DOHH2 (cell line): ENCODE results near the gene CFL2.

Experiments
- H3F3A ChIP-seq: fragments of 200-600 bp; sonication (generic), shearing (Covaris generic); 2 replicates; pipeline ENCODE4 v1.6.0; 2016; ENCODE audit warnings: antibody characterized with exemption, mild to moderate bottlenecking; ENCODE audit not compliant: control insufficient read depth, insufficient read depth
- H3K27ac ChIP-seq: fragments of 200-600 bp; sonication (generic); 2 replicates; pipeline ENCODE4 v1.5.1; 2014; ENCODE audit warnings: low read depth, mild to moderate bottlenecking, low read length, moderate library complexity
- H3K27me3 ChIP-seq: fragments of 200-600 bp; sonication (generic); 2 replicates; pipeline ENCODE4 v1.6.1; 2014; ENCODE audit warnings: mild to moderate bottlenecking, low read length, mixed read lengths; ENCODE audit not compliant: control insufficient read depth
- H3K36me3 ChIP-seq: fragments of 200-600 bp; sonication (generic); 2 replicates; pipeline ENCODE4 v1.6.1; 2014; ENCODE audit warnings: mild to moderate bottlenecking, low read length, moderate library complexity, mixed read lengths; ENCODE audit not compliant: control insufficient read depth
- H3K4me1 ChIP-seq: fragments of 200-600 bp; sonication (generic); 2 replicates; pipeline ENCODE4 v1.6.1; 2014; ENCODE audit warnings: mild to moderate bottlenecking, low read length, mixed read lengths; ENCODE audit not compliant: control insufficient read depth
- H3K4me2 ChIP-seq: fragments of 200-600 bp; sonication (generic); 2 replicates; pipeline ENCODE4 v1.6.0; 2014; ENCODE audit warnings: mild to moderate bottlenecking, low read length, moderate library complexity
- H3K4me3 ChIP-seq: fragments of 200-600 bp; sonication (generic); 2 replicates; pipeline ENCODE4 v1.5.1; 2014; ENCODE audit warnings: mild to moderate bottlenecking, low read length, mixed read lengths
- H3K79me2 ChIP-seq: fragments of 200-600 bp; sonication (generic); 2 replicates; pipeline ENCODE4 v1.6.1; 2014; ENCODE audit warnings: mild to moderate bottlenecking, low read length, mixed read lengths; ENCODE audit not compliant: control insufficient read depth
- H3K9me2 ChIP-seq: fragments of 200-600 bp; sonication (generic); replicated peaks from 2 replicates; pipeline ENCODE4 v1.6.1; 2014; ENCODE audit warnings: mild to moderate bottlenecking, low read length, mixed read lengths; ENCODE audit not compliant: control insufficient read depth
- H3K9me3 ChIP-seq: fragments of 200-600 bp; sonication (generic); 2 replicates; pipeline ENCODE4 v1.6.1; 2014; ENCODE audit warnings: antibody characterized with exemption, low read length, mixed read lengths; ENCODE audit not compliant: control insufficient read depth, insufficient read depth
- H4K20me1 ChIP-seq: fragments of 200-600 bp; sonication (generic); 2 replicates; pipeline ENCODE4 v1.6.0; 2014; ENCODE audit warnings: low read depth, mild to moderate bottlenecking, antibody characterized with exemption, low read length, moderate library complexity; ENCODE audit not compliant: control insufficient read depth, insufficient read depth
- CTCF ChIP-seq: fragments of 200-600 bp; sonication (generic); IDR thresholded peaks from one replicate; pipeline ENCODE4 v1.5.1; 2014; ENCODE audit warnings: antibody characterized with exemption, mild to moderate bottlenecking, low read depth, low read length; ENCODE audit not compliant: poor library complexity, severe bottlenecking
- EZH2phosphoT487 ChIP-seq: fragments of 200-600 bp; sonication (generic); IDR thresholded peaks from 2 replicates; pipeline ENCODE4 v1.6.1; 2017; ENCODE audit warnings: borderline replicate concordance, mild to moderate bottlenecking, antibody characterized with exemption, low read length, moderate library complexity, mixed read lengths

CFL2 gene

GRCh38 chr14:34682787-34683321 lies 31.5 kb downstream of the CFL2 start:
- Histone ChIP-seq H3K4me1 (peaks cover 13% of the 10 kb centered on the region), H3K4me3 (no peak overlapping the region), H3K27me3 (no peaks in the 10 kb centered on the region), H3K9me2 (no peaks in the 10 kb centered on the region), H3K36me3 (no peaks in the 10 kb centered on the region), H3F3A (peaks cover 3% of the 10 kb centered on the region; the same call in 1 of the 2 replicates), H4K20me1 (no peaks in the 10 kb centered on the region), H3K27ac (no peak overlapping the region), H3K4me2 (peak overlapping the region; percentile 32), H3K79me2 (no peaks in the 10 kb centered on the region), H3K9me3 (no peaks in the 10 kb centered on the region)
- TF ChIP-seq EZH2phosphoT487 (no peak), CTCF (no peak)

DNA sequence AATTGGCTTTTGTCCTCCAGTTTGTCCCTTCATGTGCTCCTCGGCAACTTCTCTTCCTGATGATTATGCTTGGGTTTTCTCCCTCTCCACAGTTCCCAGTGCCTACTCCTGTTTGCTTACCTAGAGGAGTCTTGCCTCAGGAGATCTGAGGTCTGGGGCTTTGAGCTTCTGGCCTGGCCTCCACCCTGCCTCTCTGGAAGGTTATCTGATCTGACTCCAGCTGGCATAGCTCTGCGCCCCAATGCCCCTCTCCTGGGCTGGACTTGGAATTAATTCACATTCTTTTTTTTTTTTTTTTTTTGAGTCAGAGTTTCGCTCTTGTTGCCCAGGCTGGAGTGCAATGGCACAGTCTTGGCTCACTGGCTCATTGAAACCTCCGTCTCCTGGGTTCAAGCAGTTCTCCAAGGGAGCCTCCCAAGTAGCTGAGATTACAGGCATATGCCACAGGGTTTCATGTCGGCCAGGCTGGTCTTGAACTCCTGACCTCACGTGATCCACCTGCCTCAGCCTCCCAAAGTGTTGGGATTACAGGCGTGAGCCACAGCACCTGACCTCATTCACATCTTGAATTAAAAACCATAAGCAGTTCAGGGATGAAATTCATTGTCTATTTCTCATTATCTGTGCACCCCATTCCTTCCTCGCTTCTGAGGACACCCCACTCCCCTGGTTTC lies 33.5 kb downstream of the CFL2 start:
- Histone ChIP-seq H3K4me1 (peaks cover 13% of the 10 kb centered on the region), H4K20me1 (no peaks in the 10 kb centered on the region), H3K27me3 (no peaks in the 10 kb centered on the region), H3K9me3 (no peaks in the 10 kb centered on the region), H3K4me3 (no peak overlapping the region), H3K79me2 (no peaks in the 10 kb centered on the region), H3K9me2 (no peaks in the 10 kb centered on the region), H3K4me2 (no peak overlapping the region), H3F3A (peaks cover 3% of the 10 kb centered on the region; the same call in 1 of the 2 replicates), H3K27ac (no peak overlapping the region), H3K36me3 (no peaks in the 10 kb centered on the region)
- no peak for TF ChIP-seq EZH2phosphoT487
- TF ChIP-seq CTCF: no peak

DNA sequence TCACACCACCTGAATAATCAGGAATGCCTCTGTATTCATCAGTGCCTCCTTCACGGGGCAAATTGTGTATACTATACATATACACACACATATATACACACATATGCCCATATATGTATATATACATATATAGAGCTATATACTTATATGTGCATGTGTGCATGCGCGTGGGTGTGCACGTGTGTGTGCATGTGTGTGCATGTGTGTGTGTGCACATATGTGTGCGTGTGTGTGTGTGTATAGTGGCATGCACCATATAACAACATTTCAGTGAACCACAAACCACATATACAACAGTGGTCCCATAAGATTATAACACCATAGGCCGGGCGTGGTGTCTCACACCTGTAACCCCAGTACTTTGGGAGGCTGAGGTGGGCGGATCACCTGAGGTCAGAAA lies 35.7 kb downstream of the CFL2 start:
- Histone ChIP-seq H3K4me3 (no peak overlapping the region), H4K20me1 (no peaks in the 10 kb centered on the region), H3K27ac (no peak overlapping the region), H3K79me2 (no peaks in the 10 kb centered on the region), H3K9me2 (no peaks in the 10 kb centered on the region), H3K9me3 (no peaks in the 10 kb centered on the region), H3F3A (peaks cover 3% of the 10 kb centered on the region; the same call in 1 of the 2 replicates), H3K4me1 (peaks cover 13% of the 10 kb centered on the region), H3K36me3 (no peaks in the 10 kb centered on the region), H3K27me3 (no peaks in the 10 kb centered on the region), H3K4me2 (no peak overlapping the region)
- TF ChIP-seq CTCF (no peak), EZH2phosphoT487 (no peak)
